Astrocyte (in vitro differentiated cells and primary cell): ENCODE results near the gene RAPGEF2. TPM values are rescaled to one million over a fixed set of nuclear protein-coding genes. Genes with fewer than 3 reads are reported as not detected.

ENCODE experiments used
- DNase-seq: peaks from one replicate; pipeline ENCODE4 v3.0.0-alpha.2; 2010; ENCODE audit warnings: low read depth
- FAIRE-seq: peaks from 2 replicates; lab custom pipeline; 2011; peaks lifted over from hg19 to GRCh38; lab: Jason Lieb, UNC
- H2AFZ ChIP-seq: 2 replicates; pipeline ENCODE4 v1.6.0; 2012; ENCODE audit warnings: low read depth, low read length, inconsistent platforms
- H3K27ac ChIP-seq: 2 replicates; pipeline ENCODE4 v1.5.1; 2011; ENCODE audit warnings: low read depth, low read length, inconsistent platforms
- H3K27me3 ChIP-seq: 2 replicates; pipeline ENCODE4 v1.6.0; 2011; ENCODE audit warnings: low read length, inconsistent platforms; ENCODE audit not compliant: insufficient read depth
- H3K36me3 ChIP-seq: 2 replicates; pipeline ENCODE4 v1.5.1; 2011; ENCODE audit warnings: low read length, inconsistent platforms; ENCODE audit not compliant: insufficient read depth
- H3K4me1 ChIP-seq: 2 replicates; pipeline ENCODE4 v1.5.1; 2011; ENCODE audit warnings: low read length, inconsistent platforms; ENCODE audit not compliant: insufficient read depth
- H3K4me2 ChIP-seq: 2 replicates; pipeline ENCODE4 v1.6.0; 2012; ENCODE audit warnings: low read length, inconsistent platforms
- H3K4me3 ChIP-seq: 2 replicates; pipeline ENCODE4 v1.5.1; 2011; ENCODE audit warnings: low read depth, mild to moderate bottlenecking, low read length, inconsistent platforms; ENCODE audit not compliant: insufficient read depth
- H3K79me2 ChIP-seq: 2 replicates; pipeline ENCODE4 v1.6.0; 2012; ENCODE audit warnings: mild to moderate bottlenecking, low read length, inconsistent platforms; ENCODE audit not compliant: insufficient read depth
- H3K9ac ChIP-seq: 2 replicates; pipeline ENCODE4 v1.6.0; 2012; ENCODE audit warnings: mild to moderate bottlenecking, low read length, inconsistent platforms
- H3K9me3 ChIP-seq: 2 replicates; pipeline ENCODE4 v1.5.1; 2012; ENCODE audit warnings: low read depth, mild to moderate bottlenecking, low read length, inconsistent platforms; ENCODE audit not compliant: insufficient read depth
- H4K20me1 ChIP-seq: 2 replicates; pipeline ENCODE4 v1.6.0; 2012; ENCODE audit warnings: low read length, inconsistent platforms; ENCODE audit not compliant: insufficient read depth
- H3K27ac Mint-ChIP-seq: one replicate; pipeline ENCODE4 v1.8.0; 2021; ENCODE audit warnings: mild to moderate bottlenecking, mixed read lengths; ENCODE audit not compliant: unreplicated experiment
- H3K27me3 Mint-ChIP-seq: one replicate; pipeline ENCODE4 v1.8.0; 2021; ENCODE audit warnings: low read depth, mixed read lengths; ENCODE audit not compliant: unreplicated experiment
- H3K36me3 Mint-ChIP-seq: one replicate; pipeline ENCODE4 v1.8.0; 2021; ENCODE audit warnings: low read depth, mixed read lengths; ENCODE audit not compliant: unreplicated experiment
- H3K4me1 Mint-ChIP-seq: one replicate; pipeline ENCODE4 v1.8.0; 2021; ENCODE audit warnings: low read depth, mixed read lengths; ENCODE audit not compliant: unreplicated experiment
- H3K4me3 Mint-ChIP-seq: one replicate; pipeline ENCODE4 v1.8.0; 2021; ENCODE audit warnings: mild to moderate bottlenecking, moderate library complexity, mixed read lengths; ENCODE audit not compliant: unreplicated experiment
- H3K9me3 Mint-ChIP-seq: one replicate; pipeline ENCODE4 v1.8.0; 2021; ENCODE audit warnings: mild to moderate bottlenecking, mixed read lengths; ENCODE audit not compliant: unreplicated experiment
- EZH2 ChIP-seq: IDR thresholded peaks from 2 replicates; pipeline ENCODE4 v1.6.1; 2012; ENCODE audit warnings: mild to moderate bottlenecking, low read length, inconsistent platforms; ENCODE audit not compliant: insufficient read depth
- total RNA-seq: library from RNA; stranded (reverse); gene quantifications from 2 replicates; pipeline ENCODE4 v1.2.1, GENCODE V29; 2021
- TF ChIP-seq, protein P1 (sequence below): IDR thresholded peaks from 2 replicates; pipeline ENCODE4 v1.5.1; 2011; ENCODE audit warnings: low read depth, mild to moderate bottlenecking, inconsistent platforms, low read length, moderate library complexity; ENCODE audit not compliant: insufficient read depth

Gene RAPGEF2
- total RNA-seq, 1 donor from 2014 or later: 59.0 TPM

GRCh38 chr4:159137176-159137575 is 34.3 kb downstream of the RAPGEF2 start:
- TF ChIP-seq, protein P1, sequence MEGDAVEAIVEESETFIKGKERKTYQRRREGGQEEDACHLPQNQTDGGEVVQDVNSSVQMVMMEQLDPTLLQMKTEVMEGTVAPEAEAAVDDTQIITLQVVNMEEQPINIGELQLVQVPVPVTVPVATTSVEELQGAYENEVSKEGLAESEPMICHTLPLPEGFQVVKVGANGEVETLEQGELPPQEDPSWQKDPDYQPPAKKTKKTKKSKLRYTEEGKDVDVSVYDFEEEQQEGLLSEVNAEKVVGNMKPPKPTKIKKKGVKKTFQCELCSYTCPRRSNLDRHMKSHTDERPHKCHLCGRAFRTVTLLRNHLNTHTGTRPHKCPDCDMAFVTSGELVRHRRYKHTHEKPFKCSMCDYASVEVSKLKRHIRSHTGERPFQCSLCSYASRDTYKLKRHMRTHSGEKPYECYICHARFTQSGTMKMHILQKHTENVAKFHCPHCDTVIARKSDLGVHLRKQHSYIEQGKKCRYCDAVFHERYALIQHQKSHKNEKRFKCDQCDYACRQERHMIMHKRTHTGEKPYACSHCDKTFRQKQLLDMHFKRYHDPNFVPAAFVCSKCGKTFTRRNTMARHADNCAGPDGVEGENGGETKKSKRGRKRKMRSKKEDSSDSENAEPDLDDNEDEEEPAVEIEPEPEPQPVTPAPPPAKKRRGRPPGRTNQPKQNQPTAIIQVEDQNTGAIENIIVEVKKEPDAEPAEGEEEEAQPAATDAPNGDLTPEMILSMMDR: no peak
- TF ChIP-seq EZH2: no peak
- peaks cover 5% of the 10 kb centered on the region for H3K36me3 Mint-ChIP-seq

DNA sequence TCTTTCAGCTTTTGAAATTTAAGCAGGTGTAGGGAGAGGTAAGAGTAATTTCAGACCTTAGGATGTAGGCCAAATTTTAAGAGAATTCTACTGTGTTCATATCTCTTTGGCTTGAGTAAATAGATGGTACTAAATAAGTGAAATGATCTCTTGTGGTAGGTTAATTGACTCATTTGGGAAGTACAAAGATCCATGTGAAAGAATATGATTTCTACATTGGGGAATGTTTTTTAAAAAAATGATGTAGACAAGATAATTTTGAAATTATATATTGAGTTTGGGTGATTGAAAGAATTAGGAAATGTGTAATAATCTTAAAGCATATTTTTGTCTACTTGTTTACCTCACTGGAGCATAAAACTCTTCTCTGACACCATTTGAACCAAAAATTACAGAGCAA is 35.6 kb downstream of the RAPGEF2 start:
- no peaks in the 10 kb centered on the region for H3K27me3 Mint-ChIP-seq
- no peak overlapping the region for H3K27ac ChIP-seq
- H4K20me1 ChIP-seq: peaks cover 53% of the 10 kb centered on the region
- H3K27ac Mint-ChIP-seq: no peak overlapping the region
- no peak overlapping the region for H3K4me3 ChIP-seq
- no peaks in the 10 kb centered on the region for H3K4me1 ChIP-seq
- DNase-seq: no peak
- H3K36me3 ChIP-seq: no peaks in the 10 kb centered on the region
- H3K36me3 Mint-ChIP-seq: peaks cover 5% of the 10 kb centered on the region
- no peak overlapping the region for H3K9ac ChIP-seq
- no peak overlapping the region for H2AFZ ChIP-seq
- no peak for FAIRE-seq
- no peaks in the 10 kb centered on the region for H3K9me3 ChIP-seq
- peaks cover 15% of the 10 kb centered on the region for H3K4me1 Mint-ChIP-seq
- H3K4me3 Mint-ChIP-seq: no peak overlapping the region
- TF ChIP-seq, protein P1: no peak
- TF ChIP-seq EZH2: no peak
- no peaks in the 10 kb centered on the region for H3K27me3 ChIP-seq
- peaks cover 91% of the 10 kb centered on the region for H3K79me2 ChIP-seq
- H3K4me2 ChIP-seq: no peak overlapping the region
- no peaks in the 10 kb centered on the region for H3K9me3 Mint-ChIP-seq

More at GRCh38 chr4:159137176-159137575, 34.3 kb downstream of the RAPGEF2 start:
- Histone ChIP-seq H3K27me3 (no peaks in the 10 kb centered on the region), H3K36me3 (no peaks in the 10 kb centered on the region), H3K9me3 (no peaks in the 10 kb centered on the region), H3K4me3 (no peak overlapping the region), H3K4me2 (no peak overlapping the region), H3K79me2 (peaks cover 91% of the 10 kb centered on the region), H4K20me1 (peaks cover 52% of the 10 kb centered on the region), H3K27ac (no peak overlapping the region), H3K9ac (no peak overlapping the region), H3K4me1 (no peaks in the 10 kb centered on the region), H2AFZ (no peak overlapping the region)
- DNase-seq (no peak), FAIRE-seq (no peak)
- H3K9me3 Mint-ChIP-seq: no peaks in the 10 kb centered on the region
- H3K27me3 Mint-ChIP-seq: no peaks in the 10 kb centered on the region
- peaks cover 12% of the 10 kb centered on the region for H3K4me1 Mint-ChIP-seq
- no peak overlapping the region for H3K4me3 Mint-ChIP-seq
- H3K27ac Mint-ChIP-seq: no peak overlapping the region

- H3K4me1 Mint-ChIP-seq: peaks cover 26% of the 10 kb centered on the region
- Histone ChIP-seq H2AFZ (no peak overlapping the region), H4K20me1 (peaks cover 54% of the 10 kb centered on the region), H3K27ac (no peak overlapping the region), H3K27me3 (no peaks in the 10 kb centered on the region), H3K36me3 (no peaks in the 10 kb centered on the region), H3K4me3 (no peak overlapping the region), H3K79me2 (peaks cover 94% of the 10 kb centered on the region), H3K9ac (no peak overlapping the region), H3K9me3 (no peaks in the 10 kb centered on the region), H3K4me2 (no peak overlapping the region), H3K4me1 (peaks cover 3% of the 10 kb centered on the region)
- H3K36me3 Mint-ChIP-seq: peaks cover under 1% of the 10 kb centered on the region
- H3K9me3 Mint-ChIP-seq: no peaks in the 10 kb centered on the region
- FAIRE-seq (no peak), DNase-seq (peak; percentile 63)
- H3K4me3 Mint-ChIP-seq: no peak overlapping the region
- no peak overlapping the region for H3K27ac Mint-ChIP-seq
- no peak for TF ChIP-seq EZH2
- TF ChIP-seq, protein P1: no peak
- no peaks in the 10 kb centered on the region for H3K27me3 Mint-ChIP-seq
Measured at GRCh38 chr4:159141193-159141592, 38.3 kb downstream of the RAPGEF2 start.
